Measurements from ENCODE around the gene C1orf35. TPM values are rescaled to one million over a fixed set of nuclear protein-coding genes. Genes with fewer than 3 reads are reported as not detected.

The C1orf35 gene
- total and polyA plus RNA-seq, 2 of the 4 experiments (the other 2 are of a cell fraction), result 4.3 to 13.0 TPM

- Histone ChIP-seq H3K4me2 (ENCODE audit: low read depth, low read length) (no peak overlapping the region), H3K27me3 (ENCODE audit: control insufficient read depth, insufficient read depth, low read length) (no peaks in the 10 kb centered on the region), H3K4me1 (ENCODE audit: control insufficient read depth, insufficient read depth, low read length) (peaks cover 31% of the 10 kb centered on the region), H2AK9ac (replicated peaks; ENCODE audit: low read depth, low read length, poor library complexity) (no peak overlapping the region), H3K4ac (ENCODE audit: low read depth, low read length) (no peak overlapping the region), H4K91ac (ENCODE audit: insufficient read depth, low read depth, low read length) (no peak overlapping the region), H2BK5ac (ENCODE audit: low read depth, low read length, poor library complexity, severe bottlenecking) (no peak overlapping the region), H2BK15ac (ENCODE audit: low read depth, low read length) (no peak overlapping the region), H3K56ac (ENCODE audit: extremely low read depth, insufficient read depth, low read length) (no peak overlapping the region), H2AK5ac (ENCODE audit: low read depth, low read length) (no peak overlapping the region), H3K4me3 (ENCODE audit: insufficient read depth, low read depth, low read length) (no peak overlapping the region), H4K20me1 (ENCODE audit: insufficient read depth, low read length) (peaks cover 100% of the 10 kb centered on the region), H3K27ac (ENCODE audit: insufficient read depth, low read length) (no peak overlapping the region), H3K9me1 (ENCODE audit: insufficient read depth, low read length) (peaks cover 43% of the 10 kb centered on the region), H2AFZ (replicated peaks; ENCODE audit: low read length, poor library complexity) (no peak overlapping the region), H3K36me3 (ENCODE audit: control insufficient read depth, insufficient read depth, low read length) (peaks cover 27% of the 10 kb centered on the region), H2BK20ac (ENCODE audit: low read depth, low read length) (no peak overlapping the region), H4K8ac (ENCODE audit: low read depth in 2 of 2, low read length in 2 of 2) (no peak overlapping the region), H3K9ac (ENCODE audit: low read depth, low read length) (no peak overlapping the region), H3K9me3 (ENCODE audit: control insufficient read depth, insufficient read depth, low read length) (peaks cover 9% of the 10 kb centered on the region; the same call in 1 of the 2 replicates), H3K14ac (replicated peaks; ENCODE audit: low read depth, low read length) (no peak overlapping the region), H3K18ac (ENCODE audit: low read depth, low read length) (no peak overlapping the region), H2BK120ac (ENCODE audit: low read depth, low read length) (no peak overlapping the region), H4K5ac (ENCODE audit: low read depth, low read length) (no peak overlapping the region), H3K23ac (ENCODE audit: low read depth, low read length) (peak overlapping the region; percentile 42; the same call in 1 of the 2 replicates), H3K79me1 (ENCODE audit: low read depth in 1 of 2, low read length in 2 of 2) (peaks cover 0 to 50% of the 10 kb centered on the region in 2 experiments; a peak in 2 of 4 replicates)
- DNase-seq (peak; percentile 55), ATAC-seq (ENCODE audit: low read depth) (peak; percentile 42)
- no CpG with 5 or more reads among the region's 2 CpGs for WGBS, 2 experiments (ENCODE audit: extremely low coverage in 2 of 2, insufficient read length in 1 of 2)
- CTCF ChIA-PET, result interaction anchor here (0.7 to 1.1 kb wide), 2 partner anchors 57 to 91 kb away, joined by 3 read pairs; no protein-coding TSS in a partner anchor
- POLR2A ChIA-PET (ENCODE audit: unreplicated experiment), result interaction anchor here (0.5 kb wide), 1 partner anchor 1258 kb away, joined by 3 read pairs; no protein-coding TSS in a partner anchor
- BruUV-seq (replicated peaks), result no TSS peak
- intact Hi-C loops (cut with micrococcal nuclease), result no loop called here
- in situ Hi-C loops (cut with MboI; ENCODE audit: low sequenced_read_pairs), result no loop called here
- no peak for TF ChIP-seq USF2 (IDR thresholded peaks at IDR 0.05; ENCODE audit: low read depth, low read length)
- no peak for TF ChIP-seq RCOR1 (IDR thresholded peaks at IDR 0.05; ENCODE audit: insufficient replicate concordance, low read length)
- TF ChIP-seq MAFK (IDR thresholded peaks at IDR 0.05; ENCODE audit: low read depth, low read length), result no peak
- no peak for TF ChIP-seq ELK1 (IDR thresholded peaks at IDR 0.05; ENCODE audit: borderline replicate concordance, low read depth, low read length)
- no peak for TF ChIP-seq POLR2A (IDR thresholded peaks at IDR 0.05; ENCODE audit: low read depth, low read length)
- dilution Hi-C loops (cut with HindIII; ENCODE audit: low sequenced_read_pairs, unreplicated experiment), result no loop called here
Observed at GRCh38 chr1:228090613-228091081, 12.5 kb downstream of the C1orf35 start.

All from IMR-90 (cell line).